ENCODE data around the gene TIPARP.
"Not testable (repeated sequence)": the region's sequence is repeated elsewhere in the genome, so short reads cannot be mapped to it uniquely, and the experiment has no call there.

Gene TIPARP

DNA sequence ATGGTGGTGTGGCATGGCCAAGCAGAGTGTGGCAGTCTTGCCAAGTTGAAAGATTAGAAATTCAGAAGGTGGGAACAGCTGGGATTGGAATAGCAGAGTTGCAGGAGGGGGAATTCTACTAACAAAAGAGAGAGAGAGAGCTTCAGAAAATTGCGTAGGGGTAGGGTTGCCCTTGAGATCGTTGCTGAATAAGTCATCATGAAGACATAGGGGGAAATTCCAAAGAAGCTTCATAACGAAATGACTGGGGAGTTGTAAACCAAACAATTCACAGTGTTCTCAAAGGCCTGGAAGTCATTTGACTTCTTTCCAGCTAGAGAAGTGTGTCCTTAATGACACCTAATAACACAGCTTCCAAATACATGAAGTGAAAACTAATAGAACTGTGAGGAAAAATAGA, 26.3 kb upstream of the TIPARP start:
- no peak for DNase-seq

DNA sequence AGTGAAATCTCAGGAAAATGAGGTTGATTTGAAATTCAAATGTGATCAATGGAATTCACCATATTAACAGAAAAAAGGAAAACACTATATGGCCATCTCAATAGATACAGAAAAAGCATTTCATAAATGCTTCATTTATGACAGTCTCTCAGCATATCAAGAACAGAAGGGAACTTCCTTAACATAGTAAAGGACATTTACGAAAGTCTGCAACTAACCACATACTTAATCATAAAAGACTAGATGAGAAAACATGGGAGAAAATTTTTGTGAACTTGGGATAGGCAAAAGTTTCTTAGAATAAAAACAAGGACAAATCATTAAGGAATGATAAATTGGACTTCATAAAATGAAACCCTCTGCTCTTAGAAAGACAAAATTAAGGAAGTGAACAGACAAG, 24.7 kb upstream of the TIPARP start:
- DNase-seq = no peak

DNA sequence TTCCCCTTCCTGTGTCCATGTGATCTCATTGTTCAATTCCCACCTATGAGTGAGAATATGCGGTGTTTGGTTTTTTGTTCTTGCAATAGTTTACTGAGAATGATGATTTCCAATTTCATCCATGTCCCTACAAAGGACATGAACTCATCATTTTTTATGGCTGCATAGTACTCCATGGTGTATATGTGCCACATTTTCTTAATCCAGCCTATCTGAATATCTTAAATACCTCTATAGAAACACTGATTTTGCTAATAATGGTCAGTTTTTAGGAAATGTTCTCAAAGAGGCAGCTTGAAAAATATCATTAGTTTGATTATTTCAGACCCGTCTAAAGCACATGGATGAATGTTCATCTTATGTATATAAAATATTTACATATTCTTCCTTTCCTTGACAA, 21.7 kb upstream of the TIPARP start:
- DNase-seq = not testable (repeated sequence)

DNA sequence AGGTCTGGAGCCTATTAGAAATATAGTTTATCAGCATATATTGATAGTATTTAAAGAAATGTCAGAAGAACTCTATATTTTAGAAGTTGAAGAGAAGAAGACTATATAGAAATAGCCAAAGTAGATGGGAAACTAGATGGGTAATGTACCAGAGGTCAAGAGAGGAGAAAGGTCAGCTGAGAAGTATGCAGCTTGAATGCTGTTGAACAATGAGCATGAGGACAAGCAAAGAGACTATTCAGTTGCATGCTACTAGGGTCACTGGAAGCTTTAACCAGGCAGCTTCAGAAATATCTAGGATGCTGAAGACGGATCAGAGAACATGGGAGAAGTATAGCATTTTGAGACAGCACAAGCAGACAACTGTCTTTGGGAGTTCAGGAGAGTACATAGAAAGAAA, 19.6 kb upstream of the TIPARP start:
- no peak for DNase-seq

DNA sequence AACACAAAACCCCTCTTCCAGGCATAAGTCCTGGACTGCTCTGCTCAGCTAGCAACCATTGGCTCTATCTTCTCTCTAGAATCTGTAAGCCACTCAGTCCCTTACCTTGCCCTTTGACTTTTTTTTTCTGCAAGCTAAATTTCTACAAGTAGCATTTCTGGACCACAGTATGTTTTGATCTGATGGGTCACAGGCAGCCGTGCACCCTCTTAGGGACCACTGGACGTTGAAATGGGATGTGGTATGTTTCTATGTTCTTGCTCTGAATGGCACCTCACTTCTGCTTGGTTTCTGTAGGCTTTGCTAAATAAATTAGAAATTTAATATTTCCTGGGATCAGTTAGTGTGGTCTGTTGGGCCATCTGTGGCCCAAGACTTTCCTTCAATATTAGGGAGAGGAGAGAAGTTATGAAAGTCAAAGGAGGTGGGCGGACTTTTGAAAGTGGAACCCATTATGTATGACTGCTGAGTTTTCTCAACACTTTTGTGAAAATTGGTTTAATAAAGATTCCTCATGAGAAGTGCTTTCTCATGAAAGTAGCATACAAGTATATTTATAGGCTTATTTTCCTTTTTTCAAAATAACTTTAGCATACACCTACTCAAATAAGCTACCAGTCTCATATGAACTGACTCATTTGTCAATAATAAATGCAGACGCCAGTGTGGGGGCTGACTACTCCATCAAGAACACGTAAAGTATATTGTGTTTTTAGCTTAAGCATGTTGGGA, 18.4 kb upstream of the TIPARP start:
- DNase-seq = peak in 7 of 56 donors; percentile 0 to 56 (median 31)

DNA sequence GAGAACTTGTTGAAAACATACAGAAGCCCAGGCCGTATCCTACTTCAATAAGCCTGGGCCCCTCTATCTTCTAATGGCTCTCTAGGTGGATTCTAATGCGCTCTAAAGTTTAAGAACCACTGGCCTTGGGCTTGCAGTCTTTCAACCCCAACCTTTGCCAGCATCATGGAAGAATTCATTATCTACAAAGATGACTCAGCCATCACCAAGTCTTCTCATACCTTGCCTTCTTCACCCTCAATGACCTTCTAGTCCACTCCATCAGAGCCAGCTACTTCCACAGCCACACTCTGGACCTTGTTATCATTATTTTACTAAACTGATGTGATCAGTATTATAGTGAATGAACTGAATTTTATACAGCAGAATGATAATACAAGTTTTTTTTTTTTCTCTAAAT, 16.9 kb upstream of the TIPARP start:
- no peak for DNase-seq

DNA sequence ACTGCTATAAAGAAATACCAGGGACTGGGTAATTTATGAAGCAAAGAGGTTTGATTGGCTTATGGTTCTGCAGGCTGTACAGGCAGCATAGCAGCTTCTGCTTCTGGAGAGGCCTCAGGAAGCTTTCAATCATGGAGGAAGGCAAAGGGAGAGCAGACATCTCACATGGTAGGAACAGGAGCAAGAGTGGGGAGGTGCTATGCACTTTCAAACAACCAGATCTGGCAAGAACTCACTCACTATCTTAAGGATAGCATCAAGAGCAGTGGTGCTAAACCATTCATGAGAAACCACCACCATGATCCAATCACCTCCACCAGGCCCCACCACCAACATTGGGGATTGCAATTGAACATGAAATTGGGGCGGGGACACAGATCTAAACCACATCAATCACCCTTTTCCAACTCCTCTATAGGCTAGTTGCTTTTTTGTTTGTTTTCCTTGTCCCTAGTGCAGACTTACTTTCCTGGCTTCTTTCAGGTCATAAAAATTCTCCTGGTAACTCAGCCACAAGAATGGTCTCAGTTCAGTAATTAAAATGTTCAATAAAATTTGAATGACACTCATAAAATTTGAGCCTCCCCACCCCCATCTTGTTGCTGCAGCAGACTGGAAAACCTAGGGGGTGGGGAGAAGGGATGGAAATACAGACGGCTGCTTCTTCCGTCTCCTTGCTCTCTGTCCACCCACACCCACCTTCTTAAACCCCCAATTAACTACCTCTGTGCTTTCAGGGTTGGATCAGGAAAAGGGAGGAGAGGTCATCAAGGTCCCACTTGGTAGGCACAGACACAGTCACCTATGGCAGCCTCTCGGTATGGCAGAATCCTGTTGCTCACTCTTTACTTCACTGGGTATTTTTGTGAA, 16.3 kb upstream of the TIPARP start:
- DNase-seq = no peak

DNA sequence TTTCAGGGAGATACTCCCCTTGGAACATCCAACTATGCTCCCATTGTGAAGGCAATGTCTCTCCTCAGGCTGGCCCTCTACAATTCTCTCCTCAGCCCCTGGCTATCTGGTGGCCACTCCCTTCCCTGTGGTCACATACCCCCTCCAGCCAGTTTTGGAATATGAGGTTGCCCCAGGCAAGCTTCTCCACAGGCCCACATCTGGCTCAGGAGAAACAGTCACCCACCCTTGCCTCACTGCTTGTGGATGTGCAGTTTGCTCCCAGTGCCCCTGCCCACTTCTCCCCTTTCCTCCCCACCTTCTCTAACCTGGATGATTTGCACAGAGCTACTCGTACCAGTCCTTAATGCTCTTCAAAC, 15.7 kb upstream of the TIPARP start:
- no peak for DNase-seq

DNA sequence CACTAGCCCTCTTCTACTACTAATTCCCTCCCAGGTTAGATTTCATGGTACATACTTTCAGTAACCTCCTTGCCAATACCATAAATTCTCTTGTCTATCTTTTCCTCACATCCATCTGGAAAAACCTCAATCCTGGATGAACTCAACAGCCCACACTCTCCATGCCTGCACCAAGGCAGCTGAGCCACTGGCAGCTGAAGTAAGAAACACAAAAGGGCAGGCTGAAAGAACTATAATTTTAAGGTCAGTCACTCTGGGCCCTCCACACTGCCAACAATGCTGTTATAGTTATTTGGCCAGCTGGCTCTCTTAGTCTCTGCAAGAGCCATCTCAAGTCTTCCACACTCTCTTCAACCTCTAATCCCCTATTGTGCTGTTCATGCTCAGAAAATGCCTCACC, 15.1 kb upstream of the TIPARP start:
- DNase-seq = peak in 9 of 56 donors; percentile 3 to 39 (median 16)

DNA sequence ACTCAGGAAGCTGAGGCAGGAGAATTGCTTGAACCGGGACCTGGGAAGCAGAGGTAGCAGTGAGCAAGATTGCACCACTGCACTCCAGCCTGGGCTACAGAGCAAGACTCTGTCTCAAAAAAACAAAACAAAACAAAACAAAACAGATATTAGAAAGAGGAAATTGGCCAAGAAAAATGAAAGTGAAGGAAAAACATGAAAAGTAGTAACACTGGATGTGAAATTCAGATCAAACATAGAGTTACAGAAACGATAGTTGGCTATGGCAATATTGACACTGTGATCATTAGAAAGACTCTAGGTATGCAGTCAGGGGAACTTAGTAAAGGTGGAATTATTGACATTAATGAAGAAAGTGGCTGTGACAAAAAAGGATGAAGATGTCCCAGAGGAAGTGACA, 13.2 kb upstream of the TIPARP start:
- DNase-seq = no peak

DNA sequence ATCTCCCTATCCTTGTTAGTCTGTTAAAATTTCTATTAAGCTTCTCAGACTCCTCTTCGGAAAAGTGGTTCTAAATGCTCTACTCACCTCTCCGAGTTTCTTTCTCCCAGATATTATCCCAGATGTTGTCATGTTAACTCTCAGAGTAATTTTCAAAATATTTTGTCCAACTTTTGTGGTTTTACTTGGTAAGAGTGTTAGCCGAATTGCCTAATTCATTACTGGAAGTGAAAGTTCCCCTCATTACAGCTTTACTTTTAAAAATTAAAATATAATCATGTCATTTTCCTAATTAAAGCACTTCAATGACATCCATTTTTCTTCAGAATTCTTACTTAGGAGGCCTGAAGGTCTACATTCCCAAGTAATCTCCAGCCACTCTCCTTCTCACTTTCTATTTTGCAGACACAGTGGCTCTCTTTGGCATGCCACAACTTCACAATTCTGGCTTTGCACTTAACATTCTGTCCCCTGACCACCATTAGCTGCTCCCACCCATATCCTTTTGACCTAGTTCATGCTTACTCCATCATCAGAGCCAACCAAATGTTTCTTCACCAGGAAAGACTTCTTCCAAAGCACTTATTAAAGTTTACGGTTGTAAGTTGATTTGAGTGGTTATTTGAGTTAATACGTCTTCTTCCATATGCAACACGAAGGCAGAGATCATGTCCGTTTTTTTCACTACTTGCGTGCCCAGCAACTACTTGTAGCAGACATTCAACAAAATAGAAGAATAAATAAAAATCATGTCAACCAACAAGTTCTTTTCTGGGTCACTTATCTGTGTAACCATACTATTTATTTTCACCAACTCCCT, 10.2 kb upstream of the TIPARP start:
- no peak for DNase-seq

DNA sequence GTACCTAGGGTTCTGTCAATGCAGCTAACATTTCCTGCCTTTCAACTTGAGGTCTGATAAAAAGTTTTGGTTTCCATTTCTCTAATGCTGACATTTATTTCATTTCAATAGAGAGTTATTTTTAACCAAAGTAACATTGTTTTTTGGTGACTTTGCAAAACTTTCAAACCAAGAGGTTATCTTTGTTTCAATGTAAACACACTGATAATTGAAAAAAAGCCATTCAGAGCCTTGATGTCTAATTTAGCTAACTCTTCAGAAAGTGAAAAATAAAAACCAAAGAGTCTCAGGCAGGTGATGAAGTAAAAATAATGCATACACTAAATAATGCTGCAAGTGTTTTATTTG, 9.6 kb upstream of the TIPARP start:
- DNase-seq = no peak

DNA sequence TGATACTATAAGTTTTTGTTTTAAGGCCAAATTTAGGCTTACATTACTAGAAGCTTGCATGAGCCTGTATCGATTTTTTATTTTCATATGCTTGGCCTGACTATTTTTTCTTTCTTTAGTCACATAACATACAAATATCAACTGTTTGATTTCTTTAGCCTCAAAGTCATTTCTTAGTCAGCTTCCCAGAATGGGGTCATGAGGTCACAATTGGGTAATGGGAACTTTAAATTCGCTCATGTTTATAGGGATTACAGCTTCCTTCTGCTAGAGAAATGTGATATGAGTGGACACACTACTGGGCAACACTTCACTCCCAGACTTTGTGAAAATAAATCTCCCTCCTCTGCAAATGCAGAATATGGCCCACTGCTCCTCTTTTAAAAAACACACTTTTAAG, 9.1 kb upstream of the TIPARP start:
- no peak for DNase-seq

DNA sequence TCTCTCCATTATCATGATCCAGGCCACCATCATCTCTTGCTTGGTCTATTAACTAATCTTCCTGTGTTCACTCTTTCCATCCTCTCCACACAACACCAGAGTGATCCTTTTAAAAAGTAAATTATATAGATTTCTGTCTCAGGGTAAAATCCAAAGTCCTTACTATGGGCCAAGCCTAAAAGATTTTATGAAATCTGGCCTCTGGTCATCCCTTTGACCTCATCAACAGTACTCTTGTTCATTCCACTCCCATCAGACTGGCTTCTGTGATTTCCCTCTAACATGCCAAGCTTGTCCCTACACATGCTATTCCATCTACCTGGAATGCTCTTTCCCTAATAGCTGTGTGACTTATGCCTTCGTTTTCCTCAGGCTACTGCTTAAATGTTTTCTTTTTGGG, 8.3 kb upstream of the TIPARP start:
- DNase-seq = no peak

DNA sequence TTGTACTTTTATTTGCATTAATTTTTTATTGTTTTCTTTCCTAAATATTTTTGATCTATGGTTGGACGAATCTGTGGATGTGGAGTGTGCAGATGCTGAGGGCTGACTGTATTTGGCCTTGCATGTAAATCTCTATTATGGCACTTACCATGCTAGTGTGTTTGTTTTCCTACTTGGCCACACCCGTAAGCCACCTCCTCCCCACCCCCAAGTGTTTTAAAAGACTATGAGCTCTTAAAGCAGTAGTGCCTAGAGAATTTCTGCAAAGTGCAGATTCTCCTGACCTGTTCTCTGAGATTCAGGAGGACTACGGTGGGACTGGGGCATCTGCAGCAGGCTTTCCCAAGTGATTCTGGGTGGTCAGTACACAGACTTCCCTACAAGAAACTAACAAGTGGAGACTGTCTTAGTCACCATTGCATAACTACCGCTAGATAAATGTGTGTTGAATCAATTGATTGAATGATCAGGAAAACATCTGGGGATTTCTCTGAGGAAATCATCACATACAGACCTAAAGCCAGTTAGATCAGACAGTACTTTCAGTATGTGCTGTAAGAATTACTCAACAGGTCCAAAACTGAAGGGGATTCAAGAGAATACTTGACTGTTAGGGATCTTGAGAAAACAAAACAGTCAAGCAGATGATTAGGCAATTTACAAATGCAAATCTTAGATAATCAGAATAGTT, 6.2 kb upstream of the TIPARP start:
- no peak for DNase-seq

DNA sequence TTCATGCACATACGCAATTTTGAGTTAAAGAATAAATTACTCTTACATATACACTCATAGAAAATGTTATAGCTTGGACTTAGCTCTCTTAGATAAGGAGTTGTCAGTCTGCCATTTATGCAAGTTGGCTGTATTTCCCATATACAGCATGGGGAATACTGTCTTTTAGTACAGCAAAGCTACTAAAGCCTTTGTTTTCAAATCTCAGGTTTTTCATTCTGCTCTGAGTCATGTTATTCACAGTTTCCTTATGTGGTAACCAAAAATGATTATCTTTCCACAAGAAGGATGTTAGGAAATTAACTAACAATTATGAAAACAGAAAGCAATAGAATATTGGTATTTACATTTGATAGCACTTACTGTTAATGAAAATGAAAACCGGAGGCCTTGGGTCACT, 4.3 kb upstream of the TIPARP start:
- DNase-seq = no peak

DNA sequence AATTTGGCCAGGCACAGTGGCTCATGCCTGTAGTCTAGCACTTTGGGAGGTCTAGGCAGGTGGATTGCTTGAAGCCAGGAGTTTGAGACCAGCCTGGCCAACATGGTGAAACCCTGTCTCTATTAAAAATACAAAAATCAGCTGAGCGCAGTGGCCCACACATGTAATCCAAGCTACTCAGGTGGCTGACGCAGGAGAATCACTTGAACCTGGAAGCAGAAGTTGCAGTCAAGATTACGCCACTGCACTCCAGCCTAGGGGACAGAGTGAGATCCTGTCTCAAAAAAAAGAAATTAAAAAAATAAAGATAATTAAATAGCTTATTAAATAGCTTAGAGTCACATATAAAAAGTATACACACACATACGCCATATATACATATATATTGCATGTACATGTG, 3.7 kb upstream of the TIPARP start:
- DNase-seq = no peak

DNA sequence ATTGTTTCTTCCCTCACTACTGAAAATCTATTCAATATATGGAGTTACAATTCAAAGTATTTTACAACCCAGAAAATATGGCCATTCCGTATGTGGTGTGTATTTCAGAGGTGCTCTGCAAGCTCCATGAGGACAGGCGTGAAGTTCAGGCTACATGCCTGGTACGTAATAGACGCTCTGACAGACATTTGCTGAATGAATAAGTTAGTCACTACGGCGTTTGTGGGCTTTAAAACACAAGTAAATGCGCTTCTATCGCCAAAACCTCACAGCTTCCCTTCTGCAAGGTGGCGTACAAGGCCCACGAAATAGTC, 701 bp upstream of the TIPARP start:
- no peak for DNase-seq

DNA sequence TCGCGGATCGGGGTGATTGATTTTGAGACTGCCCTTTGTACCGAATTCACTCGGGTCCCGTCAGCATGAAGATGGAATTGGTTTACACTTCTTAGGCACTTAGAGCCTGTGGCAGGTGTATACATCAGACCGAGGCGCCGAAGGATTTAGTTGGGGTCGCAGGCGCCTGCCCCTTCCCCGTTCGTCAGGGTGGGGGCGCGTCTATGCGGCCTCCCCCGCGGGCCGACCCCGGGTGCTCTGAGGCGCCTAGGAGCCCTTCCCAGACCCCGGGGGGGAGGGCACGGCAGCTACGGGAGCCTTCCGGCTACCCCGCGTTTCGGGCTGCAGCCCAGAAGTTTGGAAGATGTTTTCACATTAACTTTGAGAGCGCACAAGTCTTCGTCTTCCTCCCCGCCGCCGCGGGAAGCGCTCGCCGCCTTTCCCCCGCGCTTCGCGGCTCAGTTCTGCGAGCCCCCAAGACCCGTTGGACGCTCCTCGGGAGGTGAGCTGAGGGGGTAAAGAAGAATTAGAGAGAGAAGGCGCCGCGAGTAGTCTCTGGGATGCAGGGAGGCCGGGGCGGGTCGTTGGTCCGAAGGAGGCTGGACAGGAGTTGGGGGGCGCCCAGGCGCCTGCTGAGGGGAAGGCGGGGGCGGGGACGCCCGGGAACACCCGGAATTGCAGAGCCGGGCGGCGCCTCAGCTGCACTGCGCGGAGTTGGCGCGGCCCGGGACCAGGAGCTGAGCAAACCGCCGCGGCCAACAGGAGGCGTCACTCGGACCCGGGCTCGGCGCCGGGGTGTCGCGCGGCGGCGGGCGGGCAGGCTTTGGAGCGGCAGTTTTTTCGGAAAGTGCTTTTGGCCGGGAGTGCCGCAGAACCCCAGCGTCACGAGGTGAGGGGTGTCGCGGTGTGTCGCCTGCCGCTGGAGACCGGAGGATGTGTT, 780 bp downstream of the TIPARP start:
- peak in 43 of 56 donors; percentile 16 to 71 (median 45) for DNase-seq
